ENCODE measurements around the gene CUX1.

DNA sequence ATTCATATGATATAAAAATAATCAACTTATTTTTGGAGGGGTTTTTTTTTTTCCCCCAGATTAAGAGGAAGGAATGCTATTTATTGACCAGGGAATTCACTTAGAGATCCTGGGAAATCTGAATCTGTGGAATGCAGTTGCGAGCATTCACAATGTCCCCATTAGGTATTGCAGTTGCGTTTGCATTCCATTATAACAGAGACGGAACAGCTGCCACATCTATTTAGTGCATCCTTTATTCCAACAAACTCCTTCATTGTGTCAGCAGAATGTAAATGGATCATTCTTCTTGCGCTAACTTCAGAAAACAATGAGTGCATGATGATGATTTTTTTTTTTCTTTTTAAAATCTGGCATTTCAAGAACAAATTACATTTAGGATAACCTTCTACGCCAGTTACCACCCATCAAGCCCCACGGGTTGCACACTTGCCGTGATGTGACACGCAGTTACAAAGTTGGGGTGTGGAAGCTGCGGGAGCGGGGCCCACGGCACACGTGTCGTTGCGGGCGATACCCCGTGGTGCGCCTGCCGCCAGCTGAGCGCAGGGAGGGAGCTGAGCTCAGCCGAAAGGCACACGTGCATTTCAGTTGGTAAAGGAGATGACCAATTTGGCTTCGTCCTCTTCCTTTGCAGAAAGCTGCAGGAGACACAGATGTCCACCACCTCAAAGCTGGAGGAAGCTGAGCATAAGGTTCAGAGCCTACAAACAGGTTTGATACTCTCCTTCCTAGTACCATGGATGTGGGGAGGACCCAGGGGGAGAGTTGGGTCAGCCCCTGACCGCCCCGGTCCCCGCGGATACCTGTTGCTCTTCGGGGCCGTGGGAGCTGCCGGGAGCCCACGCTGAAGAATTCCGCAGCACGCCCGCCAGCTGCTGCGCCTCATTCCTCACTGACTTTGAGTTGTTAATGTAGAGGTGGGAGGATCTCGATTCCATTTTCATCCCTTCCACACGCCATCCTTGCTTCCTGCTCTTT is 293.9 kb downstream of the CUX1 start:
- TF ChIP-seq, protein P1, sequence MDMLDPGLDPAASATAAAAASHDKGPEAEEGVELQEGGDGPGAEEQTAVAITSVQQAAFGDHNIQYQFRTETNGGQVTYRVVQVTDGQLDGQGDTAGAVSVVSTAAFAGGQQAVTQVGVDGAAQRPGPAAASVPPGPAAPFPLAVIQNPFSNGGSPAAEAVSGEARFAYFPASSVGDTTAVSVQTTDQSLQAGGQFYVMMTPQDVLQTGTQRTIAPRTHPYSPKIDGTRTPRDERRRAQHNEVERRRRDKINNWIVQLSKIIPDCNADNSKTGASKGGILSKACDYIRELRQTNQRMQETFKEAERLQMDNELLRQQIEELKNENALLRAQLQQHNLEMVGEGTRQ (CRISPR knock-in tag; IDR thresholded peaks at IDR 0.05), result no peak
- no peak for TF ChIP-seq CTCF (IDR thresholded peaks at IDR 0.05)
- no peak for TF ChIP-seq E2F5 (CRISPR knock-in tag; IDR thresholded peaks at IDR 0.05)
- TF ChIP-seq, protein P2, sequence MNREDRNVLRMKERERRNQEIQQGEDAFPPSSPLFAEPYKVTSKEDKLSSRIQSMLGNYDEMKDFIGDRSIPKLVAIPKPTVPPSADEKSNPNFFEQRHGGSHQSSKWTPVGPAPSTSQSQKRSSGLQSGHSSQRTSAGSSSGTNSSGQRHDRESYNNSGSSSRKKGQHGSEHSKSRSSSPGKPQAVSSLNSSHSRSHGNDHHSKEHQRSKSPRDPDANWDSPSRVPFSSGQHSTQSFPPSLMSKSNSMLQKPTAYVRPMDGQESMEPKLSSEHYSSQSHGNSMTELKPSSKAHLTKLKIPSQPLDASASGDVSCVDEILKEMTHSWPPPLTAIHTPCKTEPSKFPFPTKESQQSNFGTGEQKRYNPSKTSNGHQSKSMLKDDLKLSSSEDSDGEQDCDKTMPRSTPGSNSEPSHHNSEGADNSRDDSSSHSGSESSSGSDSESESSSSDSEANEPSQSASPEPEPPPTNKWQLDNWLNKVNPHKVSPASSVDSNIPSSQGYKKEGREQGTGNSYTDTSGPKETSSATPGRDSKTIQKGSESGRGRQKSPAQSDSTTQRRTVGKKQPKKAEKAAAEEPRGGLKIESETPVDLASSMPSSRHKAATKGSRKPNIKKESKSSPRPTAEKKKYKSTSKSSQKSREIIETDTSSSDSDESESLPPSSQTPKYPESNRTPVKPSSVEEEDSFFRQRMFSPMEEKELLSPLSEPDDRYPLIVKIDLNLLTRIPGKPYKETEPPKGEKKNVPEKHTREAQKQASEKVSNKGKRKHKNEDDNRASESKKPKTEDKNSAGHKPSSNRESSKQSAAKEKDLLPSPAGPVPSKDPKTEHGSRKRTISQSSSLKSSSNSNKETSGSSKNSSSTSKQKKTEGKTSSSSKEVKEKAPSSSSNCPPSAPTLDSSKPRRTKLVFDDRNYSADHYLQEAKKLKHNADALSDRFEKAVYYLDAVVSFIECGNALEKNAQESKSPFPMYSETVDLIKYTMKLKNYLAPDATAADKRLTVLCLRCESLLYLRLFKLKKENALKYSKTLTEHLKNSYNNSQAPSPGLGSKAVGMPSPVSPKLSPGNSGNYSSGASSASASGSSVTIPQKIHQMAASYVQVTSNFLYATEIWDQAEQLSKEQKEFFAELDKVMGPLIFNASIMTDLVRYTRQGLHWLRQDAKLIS (CRISPR knock-in tag; IDR thresholded peaks at IDR 0.05; ENCODE audit: borderline replicate concordance), result no peak
